Amniotic epithelial cell (primary cell): ENCODE measurements around the gene CACNA1I.

ENCODE experiments used
- DNase-seq: peaks from one replicate; pipeline ENCODE4 v3.0.0-alpha.2; 2010; ENCODE audit warnings: low read depth

CACNA1I gene

DNA sequence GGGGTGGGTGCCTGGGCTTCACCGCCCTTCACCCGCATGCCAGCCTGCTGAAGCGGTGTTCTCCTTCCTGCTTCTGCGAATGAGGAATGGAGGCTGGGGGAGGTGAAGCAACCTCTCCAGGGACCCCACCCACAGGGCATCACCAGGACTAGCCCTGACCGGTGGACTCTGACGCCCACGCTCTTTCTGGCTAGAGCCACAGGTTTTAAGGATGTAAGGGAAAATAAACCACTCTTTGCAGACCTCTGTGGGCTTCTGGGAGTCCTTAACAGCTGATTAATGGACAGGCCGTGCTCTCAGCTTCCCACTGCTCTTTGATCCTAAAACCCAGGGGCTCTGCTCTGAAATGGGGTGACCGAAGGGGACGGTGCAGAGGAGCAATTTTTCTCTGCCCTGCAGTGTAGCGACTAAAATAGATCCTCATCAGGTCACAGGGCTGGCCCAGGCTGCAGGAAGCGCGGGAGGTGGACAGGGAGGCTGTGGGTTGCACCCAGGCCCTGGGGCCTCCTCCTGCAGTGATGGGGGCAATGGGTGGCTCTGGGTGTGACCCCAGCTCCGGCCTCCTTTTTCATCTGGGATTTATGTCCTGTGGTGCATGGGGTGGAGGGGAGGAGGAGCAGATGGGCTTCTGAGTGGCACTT, 127.4 kb downstream of the CACNA1I start:
- no peak for DNase-seq

DNA sequence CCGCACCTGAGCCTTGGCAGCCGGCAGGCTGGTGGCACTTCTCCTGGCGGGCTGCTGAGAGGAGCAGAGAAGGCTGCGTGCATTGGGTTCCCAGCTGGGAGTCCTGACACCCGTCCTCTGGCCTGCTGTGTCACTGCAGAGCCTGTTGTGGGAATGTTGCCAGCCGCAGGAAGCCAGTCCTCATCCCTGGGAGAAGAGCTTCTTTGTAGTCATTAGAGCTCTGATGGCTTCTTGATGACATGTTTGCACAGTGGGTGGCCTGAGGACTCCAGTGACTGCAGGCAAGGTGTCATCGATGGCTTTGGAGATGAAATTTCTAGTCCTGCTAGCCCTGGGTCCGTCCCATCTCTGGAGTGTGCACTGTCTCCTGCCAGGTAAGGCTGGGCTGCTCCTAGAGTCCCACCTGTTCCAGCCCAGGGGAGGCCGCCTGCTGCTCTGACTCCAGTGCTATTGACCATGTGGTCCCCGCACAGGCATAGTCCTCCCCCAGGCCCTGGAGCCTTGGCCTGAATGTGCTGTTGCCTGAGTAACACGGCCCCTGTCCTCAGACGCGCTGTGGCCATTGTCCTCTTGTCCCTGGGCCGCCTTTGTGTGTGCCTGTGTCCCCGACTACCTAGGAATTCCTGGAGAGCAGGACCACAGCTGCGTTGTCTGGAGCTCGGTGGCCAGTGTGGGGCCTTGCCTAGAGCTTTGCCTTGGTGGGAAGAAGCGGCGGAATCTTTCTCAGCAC, 129.2 kb downstream of the CACNA1I start:
- DNase-seq: no peak

DNA sequence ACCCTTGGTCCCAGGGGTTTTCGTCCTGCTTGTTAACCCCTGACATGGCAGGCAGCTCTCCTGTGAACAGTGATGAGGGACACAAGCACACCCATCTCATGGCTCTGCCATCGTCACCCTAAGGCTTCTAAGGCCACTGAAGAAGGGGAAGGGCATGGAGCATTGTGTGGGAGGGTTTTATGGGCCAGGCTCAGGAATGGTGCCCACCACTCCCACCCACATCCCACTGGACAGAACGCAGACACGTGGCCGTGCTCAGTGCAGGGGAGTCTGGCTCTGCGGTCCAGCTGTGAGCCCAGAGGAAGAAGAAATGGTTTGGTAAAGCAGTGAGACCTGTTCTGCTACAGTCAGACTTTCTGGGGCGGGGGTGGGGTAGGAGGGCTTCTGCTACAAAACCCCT, 130.0 kb downstream of the CACNA1I start:
- no peak for DNase-seq

DNA sequence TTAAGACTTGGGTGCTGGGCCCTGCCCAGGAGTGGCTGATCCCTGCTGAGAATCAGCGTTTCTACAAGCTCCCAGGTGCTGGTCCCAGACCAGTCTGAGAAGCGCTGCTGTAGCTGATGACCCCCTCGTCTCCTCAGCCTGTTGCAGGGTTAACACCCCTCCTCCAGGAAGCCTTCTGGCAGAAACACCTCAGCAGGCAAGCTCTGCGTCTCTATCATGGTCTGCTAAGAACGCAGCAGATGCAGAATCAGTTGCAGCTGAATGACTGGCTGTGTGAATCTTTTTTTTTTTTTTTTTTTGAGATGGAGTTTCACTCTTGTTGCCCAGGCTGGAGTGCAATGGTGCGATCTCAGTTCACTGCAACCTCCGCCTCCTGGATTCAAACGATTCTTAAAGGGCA, 132.5 kb downstream of the CACNA1I start:
- no peak for DNase-seq

DNA sequence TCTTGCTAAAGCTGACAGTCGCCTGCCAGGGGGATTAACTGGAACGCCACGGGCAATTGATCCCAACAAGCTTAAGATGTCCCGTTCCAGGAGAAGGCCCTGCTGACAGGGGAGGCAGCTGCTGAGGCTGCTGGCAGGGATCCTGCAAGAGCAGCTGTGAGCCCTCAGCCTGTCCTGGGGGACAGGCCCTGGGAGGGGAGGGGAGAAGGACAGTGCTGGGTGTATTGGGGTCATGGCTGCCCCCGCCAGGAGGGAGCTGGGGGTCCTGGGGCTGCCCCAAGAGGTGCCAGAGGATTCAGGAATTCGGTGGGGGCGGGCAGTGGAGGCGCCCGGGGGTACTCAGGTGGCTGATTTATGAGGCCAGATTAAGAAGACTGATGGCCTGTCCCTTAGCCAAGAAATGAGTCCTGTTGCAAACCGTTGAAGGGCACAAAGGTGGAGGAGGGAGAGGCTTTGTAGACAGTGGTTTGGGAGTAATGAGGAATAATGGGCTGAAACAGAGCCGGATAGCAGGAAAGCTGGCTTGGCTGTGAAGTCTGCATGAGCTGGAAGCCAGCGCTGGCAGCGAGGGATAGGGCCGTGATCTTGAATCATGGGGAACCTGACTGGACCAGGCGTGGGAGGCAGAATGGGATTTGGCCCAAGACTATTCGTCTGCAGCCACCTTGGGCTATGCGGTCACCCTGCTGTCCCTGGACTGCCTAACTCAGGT, 133.5 kb downstream of the CACNA1I start:
- no peak for DNase-seq

DNA sequence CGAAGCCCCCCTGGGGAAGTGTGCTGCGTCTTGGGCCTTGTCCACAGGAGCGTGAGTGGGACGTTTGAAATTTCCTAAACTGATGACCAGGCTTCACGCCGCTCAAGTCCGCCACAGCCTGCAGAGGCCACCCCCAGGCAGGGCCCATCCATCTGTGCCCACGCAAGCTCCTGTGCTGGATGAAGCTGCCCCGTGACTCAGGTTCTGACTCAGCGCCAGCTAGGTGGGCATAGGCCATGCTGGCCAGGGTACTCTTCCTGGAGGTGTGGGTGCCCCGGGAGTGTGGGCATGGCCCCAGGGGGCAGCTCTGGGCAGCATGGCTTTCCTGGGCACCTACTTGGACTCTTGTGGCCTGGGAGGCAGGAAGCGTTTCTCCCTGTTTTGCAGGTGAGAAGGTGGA, 134.8 kb downstream of the CACNA1I start:
- no peak for DNase-seq

DNA sequence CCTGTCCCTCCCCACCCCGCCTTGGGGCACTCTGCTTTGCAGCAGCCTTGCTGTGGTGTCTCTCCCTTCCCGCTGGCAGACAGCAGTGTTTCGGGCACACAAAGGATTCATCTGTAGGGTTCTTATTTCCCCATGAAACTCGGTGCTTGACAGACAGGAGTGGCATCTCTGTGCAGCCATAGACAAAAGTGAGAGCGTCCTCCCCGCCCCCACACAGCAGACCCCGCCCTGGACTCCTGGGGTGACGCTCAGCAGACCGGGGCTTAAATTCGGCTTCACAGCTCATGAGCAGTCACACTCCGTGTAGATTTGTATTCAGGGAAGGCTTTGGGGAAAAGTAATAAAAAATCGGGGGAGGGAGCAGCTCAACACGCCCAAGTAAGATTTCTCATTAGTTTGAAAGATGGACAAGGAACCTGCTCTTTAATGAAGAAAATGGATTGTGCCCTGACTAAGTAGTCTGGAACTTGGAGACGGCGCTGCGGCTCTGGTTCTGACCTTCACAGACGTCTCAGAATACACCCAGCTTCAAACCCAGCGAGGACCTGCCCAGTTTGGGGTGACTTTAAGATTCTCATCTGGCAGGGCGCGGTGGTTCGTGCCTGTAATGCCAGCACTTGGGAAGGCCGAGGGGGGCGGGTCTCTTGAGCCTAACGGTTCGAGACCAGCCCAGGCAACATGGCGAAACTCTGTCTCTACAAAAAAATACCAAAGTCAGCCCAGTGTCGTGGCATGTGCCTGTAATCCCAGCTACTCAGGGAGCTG, 136.0 kb downstream of the CACNA1I start:
- peak; percentile 4 for DNase-seq

DNA sequence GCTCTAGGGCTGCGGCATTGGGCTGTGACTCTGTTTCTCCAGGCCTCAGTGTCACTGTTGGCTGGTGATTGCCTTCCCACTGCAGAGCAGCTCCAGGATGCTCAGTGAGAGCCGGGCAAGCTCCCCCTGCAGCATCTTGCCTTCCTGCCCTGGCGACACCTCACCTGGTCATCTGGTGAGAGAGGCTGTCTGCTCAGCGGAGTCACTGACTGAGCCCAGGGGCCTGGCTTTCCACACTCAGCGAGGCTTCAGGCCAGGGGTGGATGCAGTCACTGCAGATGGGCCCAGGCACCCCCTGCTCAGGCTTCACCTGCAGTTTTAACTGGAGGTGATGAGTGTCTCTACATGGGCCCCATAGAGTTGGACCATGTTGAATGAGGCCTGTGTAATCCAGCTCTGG, 136.8 kb downstream of the CACNA1I start:
- no peak for DNase-seq

DNA sequence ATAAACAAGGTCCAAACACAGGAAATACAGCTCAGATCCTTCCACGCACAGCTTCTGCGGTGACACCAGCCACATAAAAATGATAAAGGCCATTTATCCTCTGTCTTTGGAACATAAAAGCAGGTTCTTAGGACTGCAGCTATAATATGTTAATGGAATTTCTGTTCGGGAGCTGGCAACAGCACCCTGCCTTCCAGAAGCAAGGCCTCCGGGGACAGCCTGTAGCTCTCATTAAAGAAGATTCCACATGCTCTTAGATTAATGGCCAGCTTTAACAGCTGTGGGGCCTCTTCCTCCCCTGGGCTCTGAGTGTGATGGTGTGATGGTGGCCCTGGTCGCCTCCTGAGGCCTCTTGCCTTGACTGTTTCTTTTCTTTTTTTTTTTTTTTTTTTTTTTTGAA, 137.3 kb downstream of the CACNA1I start:
- DNase-seq: no peak

DNA sequence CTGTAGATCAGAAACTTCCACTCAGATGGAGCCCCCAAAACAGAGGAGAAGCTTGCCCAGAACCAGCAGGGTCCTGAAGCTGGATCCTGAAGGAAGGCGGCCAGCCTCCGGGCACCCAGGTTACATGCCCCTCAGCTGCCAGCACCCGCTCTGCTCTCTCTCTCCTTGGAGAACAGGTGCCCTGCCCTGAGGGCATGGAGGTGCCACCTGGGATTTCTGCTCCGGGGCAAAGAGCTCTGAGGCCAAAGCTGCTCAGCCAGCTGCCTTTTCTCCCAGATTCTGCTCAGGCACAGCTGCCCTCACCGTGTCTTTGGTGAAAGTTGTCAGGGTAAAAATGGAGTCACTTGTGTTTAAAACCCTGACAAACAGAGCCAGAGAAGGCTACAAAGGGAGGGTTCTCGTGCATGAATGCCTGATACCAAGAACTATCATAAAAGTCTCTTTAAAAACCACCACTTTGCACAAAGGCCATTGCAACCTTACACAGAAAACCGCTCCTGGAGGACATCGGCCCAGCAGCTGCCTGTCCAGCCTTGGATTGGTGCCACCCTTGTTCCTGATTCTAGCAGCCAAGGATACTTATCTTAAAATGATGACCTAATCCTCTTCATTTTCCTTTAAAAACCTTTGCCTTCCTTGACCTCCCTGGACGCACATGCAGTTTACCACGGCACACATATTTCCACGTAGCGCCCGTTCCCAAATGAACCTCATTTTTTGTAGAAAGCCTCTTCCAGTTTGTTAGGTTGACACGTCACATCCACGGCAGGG, 140.0 kb downstream of the CACNA1I start:
- DNase-seq: no peak

DNA sequence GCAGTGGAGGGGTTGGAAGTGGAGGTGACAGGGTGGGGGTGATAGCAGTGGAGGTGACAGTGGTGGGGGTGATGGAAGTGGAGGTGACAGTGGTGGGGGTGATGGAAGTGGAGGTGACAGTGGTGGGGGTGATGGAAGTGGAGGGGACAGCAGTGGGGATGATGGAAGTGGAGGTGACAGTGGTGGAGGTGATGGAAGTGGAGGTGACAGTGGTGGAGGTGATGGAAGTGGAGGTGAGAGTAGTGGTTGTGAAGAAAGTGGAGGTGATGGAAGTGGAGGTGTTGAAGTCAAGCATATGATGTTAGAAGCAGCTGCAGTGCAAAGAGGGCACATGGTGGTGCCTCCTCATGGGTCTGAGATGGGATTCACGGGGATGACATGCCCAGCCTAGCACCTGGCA, 141.5 kb downstream of the CACNA1I start:
- no peak for DNase-seq

DNA sequence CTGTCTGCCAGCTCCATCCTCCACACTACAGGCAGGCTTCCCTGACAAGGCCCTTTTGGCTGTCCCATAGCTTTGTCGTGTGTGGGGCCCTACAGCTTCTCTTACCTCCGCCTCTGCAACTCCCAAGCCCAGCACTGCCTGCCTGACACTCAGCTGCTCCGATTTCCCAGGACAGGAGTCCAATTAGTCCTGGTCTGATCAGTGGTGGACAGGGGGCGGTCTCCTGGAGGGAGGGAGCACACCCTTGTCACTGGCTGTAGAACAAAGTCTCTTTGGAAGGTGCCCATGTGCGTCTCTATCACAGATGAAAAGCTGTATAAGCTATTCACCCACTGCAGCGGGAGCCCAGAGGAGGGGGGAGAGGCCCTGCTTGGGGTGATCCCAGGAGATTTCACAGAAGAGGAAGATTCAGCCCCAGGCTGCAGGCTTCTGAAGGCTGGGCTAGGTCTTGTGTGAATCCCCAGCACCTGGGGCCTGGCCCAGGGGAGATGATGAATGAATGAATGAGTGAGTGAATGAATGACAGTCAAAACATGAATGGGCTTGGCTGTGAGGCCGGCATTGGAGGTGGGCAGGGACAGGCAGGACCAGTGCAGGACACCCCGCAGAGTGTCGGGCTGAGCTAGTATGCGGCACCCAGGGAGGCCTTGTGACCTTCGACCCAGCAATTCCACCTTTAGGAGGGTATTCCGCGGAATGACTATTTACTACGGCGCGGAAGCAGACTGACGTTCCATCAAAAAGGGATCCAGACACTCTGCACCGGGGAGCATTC, 142.4 kb downstream of the CACNA1I start:
- no peak for DNase-seq

DNA sequence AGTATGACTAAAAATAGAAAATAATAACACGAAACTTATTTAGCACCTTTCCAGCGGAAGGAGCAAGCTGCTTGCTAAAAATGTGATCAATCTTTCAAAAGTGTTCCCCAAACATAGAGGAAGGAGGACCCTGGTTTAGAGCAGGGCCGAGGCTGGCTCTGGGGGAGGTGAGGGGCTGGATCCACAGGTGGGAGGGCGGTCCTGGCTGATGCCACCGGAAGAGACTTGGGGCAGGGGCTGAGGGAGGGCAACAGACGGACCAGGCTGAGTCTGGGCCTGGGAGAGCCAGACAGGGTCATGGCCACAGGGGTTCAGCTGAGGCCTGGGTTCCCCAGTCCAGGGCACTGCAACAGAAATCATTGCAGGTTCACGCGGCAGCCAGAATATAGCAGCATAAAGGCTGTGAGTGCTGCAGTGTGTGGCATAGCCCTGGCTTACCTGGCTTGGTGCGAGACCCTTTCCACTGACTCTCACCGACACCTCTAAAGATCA, 143.3 kb downstream of the CACNA1I start:
- DNase-seq: no peak

DNA sequence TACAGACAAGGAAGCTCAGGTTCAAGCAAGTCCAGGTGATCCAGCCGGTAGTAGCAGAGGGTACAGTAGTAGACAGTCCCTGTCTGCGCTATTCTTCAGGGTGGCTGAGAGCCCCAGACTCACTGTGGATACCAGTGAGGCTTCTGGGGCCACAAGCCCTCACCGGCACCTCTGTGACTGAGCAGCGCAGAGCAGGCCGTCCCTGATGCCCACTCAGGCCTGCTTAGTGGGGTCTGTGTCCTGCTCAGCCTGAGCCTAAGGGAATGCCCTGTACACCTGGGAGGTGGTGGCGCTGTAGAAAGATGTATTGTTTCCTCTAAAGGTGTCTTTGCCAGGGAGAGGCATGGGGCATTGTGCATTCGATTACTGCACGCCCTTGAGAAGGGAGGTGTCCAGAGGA, 143.8 kb downstream of the CACNA1I start:
- no peak for DNase-seq

DNA sequence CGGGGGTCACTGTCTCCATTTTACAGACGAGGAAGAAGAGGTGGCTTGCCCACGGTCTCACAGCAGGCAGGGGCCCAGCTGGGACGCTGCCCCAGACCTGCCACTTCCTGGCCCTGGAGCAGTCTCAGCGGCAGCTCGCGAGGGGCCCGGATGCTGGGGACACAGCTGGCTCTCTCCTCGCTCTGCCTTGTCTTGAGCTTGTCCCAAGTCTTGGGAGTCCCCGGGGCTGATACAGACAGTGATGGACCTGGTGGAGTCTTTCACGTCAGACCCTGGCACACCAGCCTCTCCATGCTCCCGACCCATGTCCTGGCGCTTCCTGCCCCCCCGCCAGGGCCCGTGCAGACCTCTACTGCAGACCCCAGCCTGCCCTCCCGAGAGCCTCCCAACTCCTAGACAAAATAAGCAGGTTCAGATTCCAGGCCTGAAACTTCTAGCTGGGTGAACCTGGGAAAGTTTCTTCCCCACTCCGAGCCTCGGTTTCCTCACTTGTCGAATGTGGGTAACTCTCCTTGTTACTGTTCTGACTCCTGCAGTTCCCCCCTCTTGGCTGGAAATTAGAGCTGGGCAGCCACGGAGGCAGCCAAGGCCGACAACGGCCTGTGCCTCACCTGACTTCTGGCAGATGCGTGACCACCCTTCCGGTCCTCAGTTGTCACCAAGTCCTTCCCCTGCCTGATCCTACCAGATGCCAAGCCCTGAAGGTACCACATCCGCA, 145.4 kb downstream of the CACNA1I start:
- no peak for DNase-seq

DNA sequence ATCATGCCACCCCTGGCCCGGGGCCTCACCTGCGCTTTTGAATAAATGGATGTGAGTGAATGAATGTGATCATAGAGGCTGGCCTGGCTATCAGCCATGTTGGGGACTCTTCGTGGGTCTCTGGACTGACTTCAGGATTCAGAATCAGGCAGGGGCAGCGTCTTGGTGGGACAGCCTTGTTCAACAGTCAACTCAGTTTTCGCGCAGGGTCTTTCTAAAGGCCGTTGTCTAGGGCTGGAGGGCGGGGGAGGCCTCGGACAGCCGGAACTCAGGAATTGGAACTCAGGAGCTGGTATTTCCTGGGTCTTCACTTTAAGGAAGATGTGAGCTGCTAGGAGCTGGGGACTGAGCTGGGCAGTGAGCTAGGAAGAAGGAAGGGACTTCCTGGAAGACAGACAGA, 146.0 kb downstream of the CACNA1I start:
- no peak for DNase-seq

DNA sequence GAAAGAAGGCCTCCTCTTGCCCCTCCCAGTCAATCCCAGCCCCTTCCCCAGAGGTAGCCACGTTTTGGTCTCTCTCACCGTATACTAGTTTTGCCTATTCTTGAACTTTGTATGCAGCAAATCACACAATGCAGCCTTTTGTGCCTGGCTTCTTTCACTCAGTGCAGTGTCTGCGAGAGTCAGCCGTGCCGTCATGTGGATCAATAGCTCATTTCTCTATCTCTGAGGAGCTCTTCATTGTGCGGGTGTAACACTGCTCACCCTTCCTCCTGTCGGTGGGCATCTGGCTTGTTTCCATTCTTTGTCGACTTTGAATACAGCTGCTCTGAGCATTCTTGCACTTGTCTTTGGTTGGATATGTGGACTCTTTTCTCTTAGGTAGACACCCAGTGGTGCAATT, 146.5 kb downstream of the CACNA1I start:
- no peak for DNase-seq

DNA sequence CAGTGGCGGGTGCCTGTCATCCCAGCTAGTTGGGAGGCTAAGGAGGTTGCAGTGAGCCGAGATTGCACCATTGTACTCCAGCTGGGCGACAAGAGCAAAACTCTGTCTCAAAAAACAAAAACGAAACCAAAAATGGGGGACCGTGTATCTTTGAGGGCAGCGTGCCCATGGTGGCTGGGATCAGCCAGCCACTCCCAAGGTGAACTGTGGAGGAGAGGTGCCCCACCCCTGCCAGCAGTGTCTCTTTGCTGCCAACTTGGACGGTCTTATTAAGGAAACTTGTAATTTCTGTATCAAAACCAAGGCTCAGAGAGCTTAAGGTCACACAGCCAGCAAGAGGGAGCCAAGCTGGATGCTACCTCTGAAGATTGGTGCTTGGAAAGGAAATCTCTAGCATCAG, 147.7 kb downstream of the CACNA1I start:
- no peak for DNase-seq

DNA sequence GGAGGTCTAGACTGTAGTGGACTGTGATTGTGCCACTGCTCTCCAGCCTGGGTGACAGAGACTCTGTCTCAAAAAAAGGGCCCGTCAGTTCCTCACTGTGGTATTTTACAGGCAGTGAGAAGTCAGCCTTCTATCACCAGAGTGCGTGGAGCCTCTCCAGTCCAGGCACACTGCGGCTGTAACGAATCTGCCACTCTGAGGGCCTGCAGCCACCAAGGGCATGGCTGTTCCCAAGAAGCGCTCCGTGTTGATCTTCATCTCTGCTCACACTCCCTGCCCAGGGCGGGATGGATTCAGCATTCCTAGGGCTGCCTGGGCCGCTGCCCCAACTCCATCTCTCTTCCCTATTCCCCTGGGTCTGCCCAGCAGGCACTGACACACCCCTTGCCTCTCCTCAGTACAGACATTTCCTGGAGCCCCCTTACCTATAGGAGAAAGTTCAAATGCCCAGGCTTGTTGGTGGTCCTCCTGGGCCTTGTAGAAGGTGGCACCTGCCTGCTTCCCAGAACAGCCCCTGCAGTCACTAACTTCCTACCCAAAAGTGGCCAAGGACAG, 148.4 kb downstream of the CACNA1I start:
- no peak for DNase-seq
